Body of pancreas (tissue), 4 donors: ENCODE results near the gene MALT1.

Experiments
- CTCF ChIP-seq, 7 experiments: fragments of 450-650 bp in 4 of 7; fragments of 200-600 bp in 3 of 7; sonication (generic) in 3 of 7; IDR thresholded peaks; one replicate each; pipeline ENCODE4 v1.5.1; 2016 to 2019; ENCODE audit warnings: antibody characterized with exemption in 7 of 7
- POLR2A ChIP-seq, 3 donors: fragments of 450-650 bp; IDR thresholded peaks; one replicate each; pipeline ENCODE4 v1.6.1; 2016; ENCODE audit warnings: antibody characterized with exemption in 3 of 3, mild to moderate bottlenecking in 2 of 3

- TF ChIP-seq POLR2A (IDR thresholded peaks at IDR 0.05) (no peak), CTCF (IDR thresholded peaks at IDR 0.05) (no peak)
Observed at GRCh38 chr18:58659691-58660090, 11.6 kb upstream of the MALT1 start.
